ENCODE measurements around the gene AGTR2. TPM values are rescaled to one million over a fixed set of nuclear protein-coding genes. Genes with fewer than 3 reads are reported as not detected.

AGTR2 gene
- total and polyA plus RNA-seq, 8 donors = 0.06 to 0.13 (median 0.09) TPM; not detected in 4

DNA sequence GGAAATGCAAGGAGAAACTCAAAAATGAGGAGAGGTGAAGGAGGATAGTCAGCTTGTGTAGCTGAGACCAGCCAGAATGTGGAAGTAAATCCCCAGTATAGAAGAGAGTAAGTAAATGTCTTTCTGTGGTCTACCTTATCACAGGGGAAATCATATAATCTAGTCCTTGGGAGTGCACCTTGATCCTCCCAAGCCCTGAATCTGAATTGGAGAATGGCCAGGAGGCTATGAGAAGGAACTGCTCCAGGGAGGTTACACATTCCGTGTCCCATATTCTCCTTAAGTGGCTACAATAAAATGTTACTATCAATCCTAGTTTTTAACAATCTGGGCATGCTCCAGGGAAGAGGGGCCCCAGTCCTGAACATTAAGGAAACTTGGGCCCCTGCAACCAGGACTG is 10.8 kb downstream of the AGTR2 start:
- DNase-seq = no peak
- Histone ChIP-seq H3K4me3 (no peak overlapping the region), H3K27ac (no peak overlapping the region), H3K9me3 (no peaks in the 10 kb centered on the region), H3K36me3 (no peaks in the 10 kb centered on the region), H3K27me3 (peaks cover 0 to 3% (median 0%) of the 10 kb centered on the region in 4 donors), H3K4me1 (no peaks in the 10 kb centered on the region)
- TF ChIP-seq, protein P1, sequence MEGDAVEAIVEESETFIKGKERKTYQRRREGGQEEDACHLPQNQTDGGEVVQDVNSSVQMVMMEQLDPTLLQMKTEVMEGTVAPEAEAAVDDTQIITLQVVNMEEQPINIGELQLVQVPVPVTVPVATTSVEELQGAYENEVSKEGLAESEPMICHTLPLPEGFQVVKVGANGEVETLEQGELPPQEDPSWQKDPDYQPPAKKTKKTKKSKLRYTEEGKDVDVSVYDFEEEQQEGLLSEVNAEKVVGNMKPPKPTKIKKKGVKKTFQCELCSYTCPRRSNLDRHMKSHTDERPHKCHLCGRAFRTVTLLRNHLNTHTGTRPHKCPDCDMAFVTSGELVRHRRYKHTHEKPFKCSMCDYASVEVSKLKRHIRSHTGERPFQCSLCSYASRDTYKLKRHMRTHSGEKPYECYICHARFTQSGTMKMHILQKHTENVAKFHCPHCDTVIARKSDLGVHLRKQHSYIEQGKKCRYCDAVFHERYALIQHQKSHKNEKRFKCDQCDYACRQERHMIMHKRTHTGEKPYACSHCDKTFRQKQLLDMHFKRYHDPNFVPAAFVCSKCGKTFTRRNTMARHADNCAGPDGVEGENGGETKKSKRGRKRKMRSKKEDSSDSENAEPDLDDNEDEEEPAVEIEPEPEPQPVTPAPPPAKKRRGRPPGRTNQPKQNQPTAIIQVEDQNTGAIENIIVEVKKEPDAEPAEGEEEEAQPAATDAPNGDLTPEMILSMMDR (IDR thresholded peaks at IDR 0.05) = no peak
- no peak for ATAC-seq
- no peak for FAIRE-seq
- intact Hi-C loops (cut with DNase I) = no loop called here
- 50 to 79% methylated on average over 1 of the region's 1 CpG for WGBS, 2 donors

DNA sequence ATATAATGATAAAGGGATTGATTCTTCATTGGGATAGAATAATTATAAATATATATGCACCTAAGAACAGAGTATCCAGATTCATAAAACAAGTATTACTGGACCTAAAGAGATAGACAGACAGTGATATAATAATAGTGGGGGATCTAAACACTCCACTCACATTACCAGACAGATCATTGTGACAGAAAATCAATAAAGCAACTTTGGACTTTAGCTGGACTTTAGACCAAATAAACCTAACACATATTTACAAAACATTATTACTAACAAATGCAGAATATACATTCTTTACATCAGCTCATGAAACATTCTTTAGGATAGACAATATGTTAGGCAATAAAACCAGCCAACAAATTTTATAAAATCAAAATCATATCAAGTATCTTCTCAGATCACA is 14.6 kb downstream of the AGTR2 start:
- ATAC-seq = no peak
- H3K9me3 ChIP-seq = no peaks in the 10 kb centered on the region
- H3K4me3 ChIP-seq = no peak overlapping the region
- TF ChIP-seq, protein P1 (IDR thresholded peaks at IDR 0.05) = no peak
- no peak for DNase-seq
- H3K27ac ChIP-seq = no peak overlapping the region
- FAIRE-seq = no peak
- intact Hi-C loops (cut with DNase I) = no loop called here
- no peaks in the 10 kb centered on the region for H3K27me3 ChIP-seq
- no peaks in the 10 kb centered on the region for H3K4me1 ChIP-seq
- no peaks in the 10 kb centered on the region for H3K36me3 ChIP-seq

DNA sequence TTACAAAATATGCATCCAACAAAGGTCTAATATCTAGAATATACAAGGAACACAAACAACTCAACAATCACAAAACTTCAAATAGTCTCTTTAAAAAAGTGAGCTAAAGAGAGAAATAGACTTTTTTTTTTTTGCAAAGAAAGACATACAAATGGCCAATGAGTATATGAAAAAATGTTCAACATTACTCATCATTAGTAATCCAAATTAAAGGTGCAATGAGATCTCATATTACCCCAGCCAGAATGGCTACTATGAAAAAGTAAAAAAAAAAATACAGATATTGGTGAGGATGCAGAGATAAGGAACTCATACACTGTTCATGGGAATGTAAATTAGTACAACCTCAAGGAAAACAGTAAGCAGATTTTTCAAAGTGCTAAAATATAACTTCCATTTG is 24.1 kb downstream of the AGTR2 start:
- ATAC-seq (no peak), FAIRE-seq (peak; percentile 68), DNase-seq (no peak)
- no peak overlapping the region for H3K4me3 ChIP-seq
- no peaks in the 10 kb centered on the region for H3K9me3 ChIP-seq
- no peaks in the 10 kb centered on the region for H3K4me1 ChIP-seq
- TF ChIP-seq, protein P1 (IDR thresholded peaks at IDR 0.05) = no peak
- no peak overlapping the region for H3K27ac ChIP-seq
- intact Hi-C loops (cut with DNase I) = no loop called here
- no peaks in the 10 kb centered on the region for H3K36me3 ChIP-seq
- peaks cover 0 to 10% (median 0%) of the 10 kb centered on the region in 4 donors for H3K27me3 ChIP-seq

DNA sequence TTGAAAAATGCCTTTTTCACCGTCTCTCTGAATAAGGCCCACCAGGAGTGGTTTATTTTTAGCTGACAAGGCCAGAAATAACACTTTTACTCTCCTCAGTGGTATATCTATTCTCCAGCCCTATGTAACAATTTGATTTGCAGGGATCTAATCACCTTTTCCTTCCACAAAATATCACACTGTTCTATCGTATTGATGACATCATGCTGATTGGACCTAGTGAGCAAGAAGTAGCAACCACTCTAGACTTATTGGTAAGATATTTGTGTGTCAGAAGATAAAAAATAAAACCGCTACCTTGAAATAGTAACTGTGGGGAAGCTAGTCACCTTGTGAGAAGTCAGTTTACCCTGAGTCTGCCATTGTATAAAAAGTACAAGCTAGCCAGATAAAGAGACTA is 27.7 kb downstream of the AGTR2 start:
- H3K27me3 ChIP-seq = peaks cover 0 to 1% (median 0%) of the 10 kb centered on the region in 4 donors
- no peaks in the 10 kb centered on the region for H3K4me1 ChIP-seq
- ATAC-seq (no peak), DNase-seq (no peak), FAIRE-seq (peak; percentile 37)
- intact Hi-C loops (cut with DNase I) = no loop called here
- TF ChIP-seq, protein P1 (IDR thresholded peaks at IDR 0.05) = no peak
- no peak overlapping the region for H3K27ac ChIP-seq
- WGBS, 2 donors = 25 to 78% methylated on average over 3 of the region's 3 CpGs
- H3K36me3 ChIP-seq = no peaks in the 10 kb centered on the region
- no peaks in the 10 kb centered on the region for H3K9me3 ChIP-seq
- H3K4me3 ChIP-seq = no peak overlapping the region

DNA sequence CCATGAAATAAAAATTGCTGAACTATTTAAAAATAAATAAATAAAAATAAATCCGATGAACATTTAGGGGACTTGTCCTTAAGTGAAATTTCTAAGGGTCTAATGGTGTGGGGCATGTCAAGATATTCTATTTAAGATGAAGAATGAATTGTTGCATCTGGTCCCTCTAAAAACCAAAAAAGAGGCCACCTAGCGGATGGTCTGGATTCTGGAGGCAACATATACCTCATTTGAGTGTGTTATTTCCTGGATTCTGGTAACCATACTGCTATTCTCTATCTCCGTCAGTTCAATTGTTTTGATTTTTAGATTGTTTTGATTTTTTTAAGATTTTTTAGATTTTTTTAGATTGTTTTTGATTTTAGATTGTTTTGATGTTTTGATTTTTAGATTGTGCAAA is 28.3 kb downstream of the AGTR2 start:
- peak; percentile 92 for FAIRE-seq
- no peak for ATAC-seq
- intact Hi-C loops (cut with DNase I) = no loop called here
- Histone ChIP-seq H3K27ac (no peak overlapping the region), H3K27me3 (no peaks in the 10 kb centered on the region), H3K36me3 (no peaks in the 10 kb centered on the region), H3K4me3 (no peak overlapping the region), H3K4me1 (no peaks in the 10 kb centered on the region), H3K9me3 (no peaks in the 10 kb centered on the region)
- TF ChIP-seq, protein P1 (IDR thresholded peaks at IDR 0.05) = peak in 1 of 4 donors; percentile 19
- WGBS, 2 donors = 31 to 39% methylated on average over 3 of the region's 3 CpGs
- DNase-seq = no peak

All from pancreas (tissue), 10 donors.